Pons (tissue), 1 donor: ENCODE measurements around the gene PSMG3.

Source experiments
- DNase-seq: peaks from one replicate; pipeline ENCODE4 v3.0.0-alpha.2; 2016; ENCODE audit warnings: low spot score

Gene PSMG3

GRCh38 chr7:1544896-1545416 lies 24.9 kb downstream of the PSMG3 start:
- no peak for DNase-seq

GRCh38 chr7:1544178-1544895 lies 25.5 kb downstream of the PSMG3 start:
- no peak for DNase-seq

GRCh38 chr7:1543826-1544177 lies 26.0 kb downstream of the PSMG3 start:
- DNase-seq, result no peak

- DNase-seq, result no peak
Observed at GRCh38 chr7:1542841-1543747, 26.7 kb downstream of the PSMG3 start.

- DNase-seq, result no peak
Observed at GRCh38 chr7:1542329-1542728, 27.5 kb downstream of the PSMG3 start.

GRCh38 chr7:1541431-1542162 lies 28.2 kb downstream of the PSMG3 start:
- no peak for DNase-seq

GRCh38 chr7:1540776-1541271 lies 29.0 kb downstream of the PSMG3 start:
- no peak for DNase-seq

- DNase-seq, result no peak
Observed at GRCh38 chr7:1539882-1540775, 29.7 kb downstream of the PSMG3 start.

- no peak for DNase-seq
Observed at GRCh38 chr7:1539181-1539881, 30.5 kb downstream of the PSMG3 start.

- no peak for DNase-seq
Observed at GRCh38 chr7:1538544-1539180, 31.2 kb downstream of the PSMG3 start.

- peak; percentile 26 for DNase-seq
Observed at GRCh38 chr7:1537535-1538412, 32.1 kb downstream of the PSMG3 start.

GRCh38 chr7:1536743-1537534 lies 32.9 kb downstream of the PSMG3 start:
- peak; percentile 54 for DNase-seq

- no peak for DNase-seq
Observed at GRCh38 chr7:1536455-1536742, 33.4 kb downstream of the PSMG3 start.

GRCh38 chr7:1535701-1536454 lies 34.0 kb downstream of the PSMG3 start:
- DNase-seq, result peak; percentile 12

- DNase-seq, result no peak
Observed at GRCh38 chr7:1535100-1535458, 34.8 kb downstream of the PSMG3 start.

- DNase-seq, result no peak
Observed at GRCh38 chr7:1534330-1535099, 35.3 kb downstream of the PSMG3 start.
